Lower leg skin (tissue), 4 donors: ENCODE results near the gene MCAT. TPM values are rescaled to one million over a fixed set of nuclear protein-coding genes. Genes with fewer than 3 reads are reported as not detected.

Experiments used
- DNase-seq, 2 donors: peaks; one replicate each; pipeline ENCODE4 v3.0.0-alpha.2; 2019; ENCODE audit warnings: low spot score in 2 of 2
- H3K4me3 ChIP-seq: fragments of 200-600 bp; sonication (generic); 2 replicates; pipeline ENCODE4 v1.5.1; 2017; ENCODE audit warnings: mild to moderate bottlenecking, low read depth; ENCODE audit not compliant: poor library complexity, severe bottlenecking
- POLR2A ChIP-seq, 2 donors: fragments of 450-650 bp; IDR thresholded peaks; one replicate each; pipeline ENCODE4 v1.6.1; 2016 to 2017; ENCODE audit warnings: antibody characterized with exemption in 2 of 2, mild to moderate bottlenecking in 1 of 2, moderate library complexity in 1 of 2
- WGBS, 2 donors: methylation state at CpG; one replicate each; pipeline ENCODE4 v1.1.5; 2018; 5-methylcytosine and 5-hydroxymethylcytosine counted together
- intact Hi-C: fragments of 100-400 bp; cut with DNase I; formaldehyde crosslinking; loops from one replicate; pipeline ENCODE4 v1.15.0; 2023; ENCODE audit warnings: low total_unique reads
- total RNA-seq, 4 donors: library from RNA; depleted of rRNA; stranded (reverse); fragments of >200 nt; gene quantifications; one replicate each; pipeline ENCODE4 v1.1.0, GENCODE V29; 2016
- TF ChIP-seq, protein P1 (sequence below), 3 donors: fragments of 450-650 bp; IDR thresholded peaks; one replicate each; pipeline ENCODE4 v1.5.1; 2016; ENCODE audit warnings: antibody characterized with exemption in 3 of 3, mild to moderate bottlenecking in 3 of 3, moderate library complexity in 2 of 3

The MCAT gene
- total RNA-seq, 4 donors from 2014 or later = 21.5 to 28.1 (median 25.5) TPM

DNA sequence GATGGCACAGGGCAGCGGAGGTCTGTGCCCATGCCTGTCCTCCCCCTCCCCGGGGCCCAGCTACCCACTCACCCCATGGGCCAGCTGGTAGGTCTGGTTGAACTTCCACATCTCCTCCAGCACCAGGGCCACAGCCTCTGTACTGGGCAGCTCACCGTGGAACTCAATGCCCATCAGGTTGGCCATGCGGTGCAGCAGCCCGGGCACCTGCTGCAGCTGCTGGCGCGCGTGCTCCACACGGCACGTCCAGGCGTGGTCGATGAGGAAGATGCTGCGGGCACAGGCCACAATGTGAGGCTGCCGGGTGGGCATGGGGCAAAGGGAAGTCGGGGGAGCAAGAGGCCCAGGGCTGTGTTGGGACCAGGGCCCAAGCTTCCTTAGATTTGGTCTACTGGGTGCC lies 37.5 kb upstream of the MCAT start:
- DNase-seq = no peak
- 88 to 92% methylated on average over 9 to 13 of the region's 15 CpGs for whole genome bisulfite sequencing, 2 donors
- intact Hi-C loops = no loop called here
- no peak overlapping the region for H3K4me3 ChIP-seq
- TF ChIP-seq, protein P1, sequence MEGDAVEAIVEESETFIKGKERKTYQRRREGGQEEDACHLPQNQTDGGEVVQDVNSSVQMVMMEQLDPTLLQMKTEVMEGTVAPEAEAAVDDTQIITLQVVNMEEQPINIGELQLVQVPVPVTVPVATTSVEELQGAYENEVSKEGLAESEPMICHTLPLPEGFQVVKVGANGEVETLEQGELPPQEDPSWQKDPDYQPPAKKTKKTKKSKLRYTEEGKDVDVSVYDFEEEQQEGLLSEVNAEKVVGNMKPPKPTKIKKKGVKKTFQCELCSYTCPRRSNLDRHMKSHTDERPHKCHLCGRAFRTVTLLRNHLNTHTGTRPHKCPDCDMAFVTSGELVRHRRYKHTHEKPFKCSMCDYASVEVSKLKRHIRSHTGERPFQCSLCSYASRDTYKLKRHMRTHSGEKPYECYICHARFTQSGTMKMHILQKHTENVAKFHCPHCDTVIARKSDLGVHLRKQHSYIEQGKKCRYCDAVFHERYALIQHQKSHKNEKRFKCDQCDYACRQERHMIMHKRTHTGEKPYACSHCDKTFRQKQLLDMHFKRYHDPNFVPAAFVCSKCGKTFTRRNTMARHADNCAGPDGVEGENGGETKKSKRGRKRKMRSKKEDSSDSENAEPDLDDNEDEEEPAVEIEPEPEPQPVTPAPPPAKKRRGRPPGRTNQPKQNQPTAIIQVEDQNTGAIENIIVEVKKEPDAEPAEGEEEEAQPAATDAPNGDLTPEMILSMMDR (IDR thresholded peaks at IDR 0.05) = no peak

DNA sequence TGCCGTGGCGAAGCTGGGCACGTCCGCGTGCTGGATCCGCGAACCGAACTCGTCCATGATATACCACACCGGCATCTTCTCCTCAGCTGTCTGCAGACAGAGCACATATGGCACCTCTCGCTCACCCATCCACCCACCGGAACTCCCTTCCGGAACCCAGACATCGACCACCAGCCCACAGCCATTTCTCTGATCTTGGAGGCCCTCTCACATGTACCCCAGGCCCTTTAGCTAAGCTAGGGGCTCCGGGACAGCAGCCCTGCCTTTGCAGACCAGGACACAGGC lies 36.7 kb upstream of the MCAT start:
- TF ChIP-seq POLR2A (IDR thresholded peaks at IDR 0.05) = no peak
- TF ChIP-seq, protein P1 (IDR thresholded peaks at IDR 0.05) = no peak
- DNase-seq = no peak
- 97% methylated on average over 15 of the region's 15 CpGs for WGBS, 2 donors
- intact Hi-C loops = no loop called here
- H3K4me3 ChIP-seq = no peak overlapping the region

DNA sequence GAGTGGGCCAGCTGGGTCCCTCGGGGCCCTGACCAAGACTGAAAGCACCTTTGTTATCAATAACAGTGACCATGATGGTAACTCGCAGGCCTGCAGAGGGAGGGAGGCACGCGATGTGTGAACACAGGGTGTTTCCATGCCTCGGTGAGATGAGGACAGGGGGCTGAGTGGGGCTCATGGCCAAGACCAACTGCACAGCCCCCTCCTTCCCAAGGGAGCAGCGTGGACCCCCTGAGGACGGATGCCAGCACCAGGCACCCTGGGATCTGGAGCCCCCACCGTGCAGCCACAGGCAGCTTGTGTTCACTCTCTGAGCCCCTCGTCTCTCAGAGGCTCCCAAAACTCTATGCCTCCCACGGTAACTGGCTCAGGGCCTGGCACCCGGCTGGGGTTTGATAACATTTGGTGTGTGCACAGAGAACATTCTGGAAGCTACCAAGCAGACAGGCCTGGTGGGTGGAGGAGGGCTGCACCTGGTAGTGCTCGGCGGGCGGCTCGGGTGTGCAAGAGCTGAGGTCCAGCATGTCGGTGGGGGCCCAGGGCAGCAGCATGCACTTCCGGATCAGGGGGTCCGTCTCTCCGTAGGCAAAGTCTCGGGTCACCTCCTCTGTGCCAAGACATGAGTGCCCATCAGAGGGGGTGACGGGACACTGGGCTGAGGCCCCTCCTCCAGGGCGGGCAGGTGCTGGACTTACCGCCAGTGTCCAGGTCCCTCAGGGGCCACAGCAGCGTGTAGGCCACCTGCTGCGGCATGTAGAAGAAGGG lies 36.1 kb upstream of the MCAT start:
- DNase-seq = no peak
- H3K4me3 ChIP-seq = no peak overlapping the region
- TF ChIP-seq, protein P1 (IDR thresholded peaks at IDR 0.05) = no peak
- no peak for TF ChIP-seq POLR2A (IDR thresholded peaks at IDR 0.05)
- intact Hi-C loops = no loop called here
- 95% methylated on average over 25 of the region's 25 CpGs for WGBS, 2 donors

DNA sequence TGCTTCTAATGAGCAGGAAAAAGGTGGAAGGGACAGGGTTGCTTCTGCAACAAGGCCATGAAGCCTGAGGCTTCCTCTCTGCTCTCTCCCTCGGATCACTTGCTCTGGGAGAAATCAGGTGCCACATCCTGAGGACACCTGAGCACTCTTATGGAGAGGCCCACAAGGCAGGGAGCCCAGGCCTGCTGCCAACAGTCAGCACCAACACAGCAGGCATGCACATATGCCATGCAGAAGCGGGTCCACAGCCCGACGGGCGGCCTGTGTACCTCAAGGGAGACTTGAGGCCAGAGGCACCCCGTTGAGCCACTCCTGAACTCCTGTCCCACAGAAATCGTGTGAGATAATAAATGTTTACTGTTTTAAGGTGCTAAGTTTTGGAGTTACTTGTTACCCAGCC lies 34.3 kb upstream of the MCAT start:
- DNase-seq = no peak
- no peak overlapping the region for H3K4me3 ChIP-seq
- intact Hi-C loops = no loop called here
- WGBS, 2 donors = 84 to 88% methylated on average over 5 to 7 of the region's 7 CpGs
- no peak for TF ChIP-seq POLR2A (IDR thresholded peaks at IDR 0.05)
- TF ChIP-seq, protein P1 (IDR thresholded peaks at IDR 0.05) = no peak

DNA sequence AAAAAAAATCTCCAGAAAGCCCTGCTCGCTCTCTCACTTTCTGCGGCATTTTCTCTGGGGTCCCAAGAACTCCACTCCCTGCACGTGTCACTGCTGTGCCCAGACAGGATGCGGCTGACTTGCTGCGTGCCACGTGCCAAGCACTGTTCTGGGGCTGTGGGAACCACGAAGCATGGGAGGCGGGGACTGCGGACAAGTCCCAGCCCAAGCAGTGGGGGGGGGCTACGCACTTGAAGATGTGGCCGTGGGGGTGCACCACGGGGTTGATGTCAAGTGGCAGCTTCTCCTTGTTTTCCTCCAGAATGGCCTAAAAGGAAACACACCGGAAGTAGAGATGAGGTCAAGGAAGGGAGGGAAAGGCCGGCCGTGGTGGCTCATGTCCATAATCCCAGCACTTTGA lies 32.9 kb upstream of the MCAT start:
- 75 to 83% methylated on average over 15 of the region's 15 CpGs for WGBS, 2 donors
- TF ChIP-seq, protein P1 (IDR thresholded peaks at IDR 0.05) = no peak
- no peak for TF ChIP-seq POLR2A (IDR thresholded peaks at IDR 0.05)

DNA sequence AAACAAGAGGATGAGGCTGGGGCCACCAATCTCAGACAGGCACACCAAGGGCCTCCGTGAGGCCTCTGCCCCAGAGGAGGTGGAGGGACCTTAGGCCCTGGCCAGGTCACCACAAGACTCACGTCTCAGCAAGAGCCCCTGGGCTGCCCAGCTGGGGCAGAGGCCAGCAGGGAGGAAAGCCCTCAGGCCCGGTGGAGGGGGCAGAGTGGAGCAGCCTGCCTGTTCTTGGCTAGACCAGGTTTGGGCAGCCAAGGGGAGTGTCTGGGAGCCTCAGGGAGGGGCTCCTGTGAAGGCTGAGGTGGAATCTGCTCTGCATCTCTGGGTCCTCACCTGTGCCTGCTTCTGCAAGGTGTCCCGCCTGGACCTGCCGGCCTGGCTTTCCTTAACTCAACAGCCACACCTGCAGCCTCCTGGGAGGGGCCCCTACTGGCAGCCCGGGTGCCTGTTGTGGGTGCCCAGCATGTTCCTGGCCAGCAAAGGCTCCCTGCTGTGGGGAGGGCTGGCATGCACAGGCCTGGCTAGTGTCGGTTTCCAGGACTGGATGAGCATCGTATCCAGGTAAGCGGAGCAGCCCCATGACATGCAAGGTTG lies 31.8 kb upstream of the MCAT start:
- TF ChIP-seq POLR2A (IDR thresholded peaks at IDR 0.05) = no peak
- TF ChIP-seq, protein P1 (IDR thresholded peaks at IDR 0.05) = no peak
- WGBS, 2 donors = 65 to 76% methylated on average over 6 to 9 of the region's 9 CpGs
- no peak for DNase-seq
- H3K4me3 ChIP-seq = no peak overlapping the region
- intact Hi-C loops = no loop called here

More for the DNA sequence above, 32.9 kb upstream of the MCAT start:
- DNase-seq = no peak
- intact Hi-C loops = no loop called here
- no peak overlapping the region for H3K4me3 ChIP-seq
